ENCODE results near the gene CHGA. TPM values are rescaled to one million over a fixed set of nuclear protein-coding genes. Genes with fewer than 3 reads are reported as not detected.

CHGA gene
- total RNA-seq, 6 experiments from 2014 or later = not detected

- Mint-ChIP-seq H3K4me1 (ENCODE audit: low read depth) (no peaks in the 10 kb centered on the region), H3K27ac (no peak overlapping the region), H3K4me3 (no peak overlapping the region), H3K9me3 (no peaks in the 10 kb centered on the region), H3K27me3 (ENCODE audit: insufficient read depth) (peaks cover 34% of the 10 kb centered on the region), H3K36me3 (ENCODE audit: low read depth) (no peaks in the 10 kb centered on the region)
- no peak for DNase-seq
- TF ChIP-seq CTCF (IDR thresholded peaks at IDR 0.05) = no peak
Measured at GRCh38 chr14:92905667-92906066, 17.3 kb upstream of the CHGA start.

- Mint-ChIP-seq H3K27me3 (ENCODE audit: insufficient read depth) (peaks cover 34% of the 10 kb centered on the region), H3K36me3 (ENCODE audit: low read depth) (no peaks in the 10 kb centered on the region), H3K27ac (no peak overlapping the region), H3K9me3 (no peaks in the 10 kb centered on the region), H3K4me3 (no peak overlapping the region), H3K4me1 (ENCODE audit: low read depth) (no peaks in the 10 kb centered on the region)
- no peak for TF ChIP-seq CTCF (IDR thresholded peaks at IDR 0.05)
- DNase-seq = no peak
Measured at GRCh38 chr14:92906420-92906819, 16.5 kb upstream of the CHGA start.

GRCh38 chr14:92906823-92907222 is 16.1 kb upstream of the CHGA start:
- Mint-ChIP-seq H3K9me3 (no peaks in the 10 kb centered on the region), H3K27me3 (ENCODE audit: insufficient read depth) (peaks cover 32% of the 10 kb centered on the region), H3K36me3 (ENCODE audit: low read depth) (no peaks in the 10 kb centered on the region), H3K27ac (no peak overlapping the region), H3K4me3 (no peak overlapping the region), H3K4me1 (ENCODE audit: low read depth) (no peaks in the 10 kb centered on the region)
- no peak for DNase-seq
- no peak for TF ChIP-seq CTCF (IDR thresholded peaks at IDR 0.05)

GRCh38 chr14:92907316-92907911 is 15.5 kb upstream of the CHGA start:
- DNase-seq = no peak
- peaks cover 26% of the 10 kb centered on the region for H3K27me3 Mint-ChIP-seq (ENCODE audit: insufficient read depth)
- H3K27ac Mint-ChIP-seq = no peak overlapping the region
- no peak overlapping the region for H3K4me3 Mint-ChIP-seq
- TF ChIP-seq CTCF (IDR thresholded peaks at IDR 0.05) = no peak
- no peaks in the 10 kb centered on the region for H3K4me1 Mint-ChIP-seq (ENCODE audit: low read depth)
- no peaks in the 10 kb centered on the region for H3K36me3 Mint-ChIP-seq (ENCODE audit: low read depth)
- no peaks in the 10 kb centered on the region for H3K9me3 Mint-ChIP-seq

GRCh38 chr14:92914087-92914656 is 8.8 kb upstream of the CHGA start:
- no peak overlapping the region for H3K27ac Mint-ChIP-seq
- peaks cover 16% of the 10 kb centered on the region for H3K27me3 Mint-ChIP-seq (ENCODE audit: insufficient read depth)
- no peak for TF ChIP-seq CTCF (IDR thresholded peaks at IDR 0.05)
- no peak for DNase-seq
- no peaks in the 10 kb centered on the region for H3K9me3 Mint-ChIP-seq
- H3K36me3 Mint-ChIP-seq (ENCODE audit: low read depth) = no peaks in the 10 kb centered on the region
- H3K4me1 Mint-ChIP-seq (ENCODE audit: low read depth) = no peaks in the 10 kb centered on the region
- H3K4me3 Mint-ChIP-seq = no peak overlapping the region
